ENCODE results near the gene FGF2. TPM values are rescaled to one million over a fixed set of nuclear protein-coding genes. Genes with fewer than 3 reads are reported as not detected.
"Not testable (repeated sequence)": the region's sequence is repeated elsewhere in the genome, so short reads cannot be mapped to it uniquely, and the experiment has no call there.

The FGF2 gene
- total RNA-seq, 1 experiment from 2014 or later, result 2.1 TPM

GRCh38 chr4:122865425-122865824 is 38.8 kb downstream of the FGF2 start:
- no peaks in the 10 kb centered on the region; the same call in none of the 2 replicates for H3K9me2 ChIP-seq (ENCODE audit: insufficient read depth)
- DNase-seq, result no peak
- H3K4me1 ChIP-seq (replicated peaks; ENCODE audit: insufficient read depth), result no peaks in the 10 kb centered on the region
- ChIA-PET CTCF (no interaction called here), POLR2A (ENCODE audit: unreplicated experiment) (no interaction called here)
- BruUV-seq (replicated peaks), result no TSS peak
- intact Hi-C loops (cut with micrococcal nuclease; ENCODE audit: unreplicated experiment), result no loop called here
- no peaks in the 10 kb centered on the region for H3K27me3 ChIP-seq (ENCODE audit: insufficient read depth, low read depth)
- H3K36me3 ChIP-seq (ENCODE audit: low read depth), result no peaks in the 10 kb centered on the region
- H2AFZ ChIP-seq, result no peak overlapping the region
- H3F3A ChIP-seq (ENCODE audit: insufficient read depth, low read depth), result no peaks in the 10 kb centered on the region
- H4K20me1 ChIP-seq (ENCODE audit: insufficient read depth), result no peaks in the 10 kb centered on the region
- H3K27ac ChIP-seq, result no peak overlapping the region
- H3K9me3 ChIP-seq (ENCODE audit: insufficient read depth, low read depth), result no peaks in the 10 kb centered on the region
- no peak for TF ChIP-seq CTCF (conservative IDR thresholded peaks at IDR 0.05)
- no peak for TF ChIP-seq EZH2 (IDR thresholded peaks at IDR 0.05; ENCODE audit: low read depth)
- no peak overlapping the region for H3K4me2 ChIP-seq
- no peaks in the 10 kb centered on the region for H3K79me2 ChIP-seq (ENCODE audit: low read depth)
- H3K4me3 ChIP-seq, result no peak overlapping the region

- H3K4me2 ChIP-seq; H3K4me1 ChIP-seq (replicated peaks; ENCODE audit: insufficient read depth); CTCF ChIA-PET; intact Hi-C loops (cut with micrococcal nuclease; ENCODE audit: unreplicated experiment); H3K79me2 ChIP-seq (ENCODE audit: low read depth); H2AFZ ChIP-seq; H3F3A ChIP-seq (ENCODE audit: insufficient read depth, low read depth); POLR2A ChIA-PET (ENCODE audit: unreplicated experiment); H3K9me2 ChIP-seq (ENCODE audit: insufficient read depth); H3K27ac ChIP-seq; BruUV-seq (replicated peaks); H3K9me3 ChIP-seq (ENCODE audit: insufficient read depth, low read depth); H3K4me3 ChIP-seq; H4K20me1 ChIP-seq (ENCODE audit: insufficient read depth); H3K27me3 ChIP-seq (ENCODE audit: insufficient read depth, low read depth); H3K36me3 ChIP-seq (ENCODE audit: low read depth): not testable (repeated sequence)
- DNase-seq, result peak in 1 of 2 experiments; percentile 8
Observed at GRCh38 chr4:122868235-122868634, 41.6 kb downstream of the FGF2 start.

- no peaks in the 10 kb centered on the region for H3K27me3 ChIP-seq (ENCODE audit: insufficient read depth, low read depth)
- no peaks in the 10 kb centered on the region for H3K9me3 ChIP-seq (ENCODE audit: insufficient read depth, low read depth)
- H3K4me1 ChIP-seq (replicated peaks; ENCODE audit: insufficient read depth), result peaks cover 16% of the 10 kb centered on the region
- H3K9me2 ChIP-seq (ENCODE audit: insufficient read depth), result no peaks in the 10 kb centered on the region
- H3K79me2 ChIP-seq (ENCODE audit: low read depth), result no peaks in the 10 kb centered on the region
- H3K27ac ChIP-seq, result no peak overlapping the region
- CTCF ChIA-PET, result interaction anchor here (0.6 kb wide), 1 partner anchor 431 kb away, joined by 3 read pairs; no protein-coding TSS in a partner anchor
- H3K4me3 ChIP-seq, result no peak overlapping the region
- intact Hi-C loops (cut with micrococcal nuclease; ENCODE audit: unreplicated experiment), result no loop called here
- TF ChIP-seq EZH2 (IDR thresholded peaks at IDR 0.05; ENCODE audit: low read depth), result no peak
- no peak for TF ChIP-seq CTCF (conservative IDR thresholded peaks at IDR 0.05)
- POLR2A ChIA-PET (ENCODE audit: unreplicated experiment), result no interaction called here
- DNase-seq, result no peak
- no peak overlapping the region for H2AFZ ChIP-seq
- H3F3A ChIP-seq (ENCODE audit: insufficient read depth, low read depth), result no peaks in the 10 kb centered on the region
- no peaks in the 10 kb centered on the region for H4K20me1 ChIP-seq (ENCODE audit: insufficient read depth)
- no peaks in the 10 kb centered on the region for H3K36me3 ChIP-seq (ENCODE audit: low read depth)
- H3K4me2 ChIP-seq, result no peak overlapping the region
- no TSS peak for BruUV-seq (replicated peaks)
Observed at GRCh38 chr4:122873146-122873545, 46.5 kb downstream of the FGF2 start.

All from PC-9 (cell line).